Measurements from ENCODE around the gene THBS3.
"Not testable (repeated sequence)": the region's sequence is repeated elsewhere in the genome, so short reads cannot be mapped to it uniquely, and the experiment has no call there.

THBS3 gene

DNA sequence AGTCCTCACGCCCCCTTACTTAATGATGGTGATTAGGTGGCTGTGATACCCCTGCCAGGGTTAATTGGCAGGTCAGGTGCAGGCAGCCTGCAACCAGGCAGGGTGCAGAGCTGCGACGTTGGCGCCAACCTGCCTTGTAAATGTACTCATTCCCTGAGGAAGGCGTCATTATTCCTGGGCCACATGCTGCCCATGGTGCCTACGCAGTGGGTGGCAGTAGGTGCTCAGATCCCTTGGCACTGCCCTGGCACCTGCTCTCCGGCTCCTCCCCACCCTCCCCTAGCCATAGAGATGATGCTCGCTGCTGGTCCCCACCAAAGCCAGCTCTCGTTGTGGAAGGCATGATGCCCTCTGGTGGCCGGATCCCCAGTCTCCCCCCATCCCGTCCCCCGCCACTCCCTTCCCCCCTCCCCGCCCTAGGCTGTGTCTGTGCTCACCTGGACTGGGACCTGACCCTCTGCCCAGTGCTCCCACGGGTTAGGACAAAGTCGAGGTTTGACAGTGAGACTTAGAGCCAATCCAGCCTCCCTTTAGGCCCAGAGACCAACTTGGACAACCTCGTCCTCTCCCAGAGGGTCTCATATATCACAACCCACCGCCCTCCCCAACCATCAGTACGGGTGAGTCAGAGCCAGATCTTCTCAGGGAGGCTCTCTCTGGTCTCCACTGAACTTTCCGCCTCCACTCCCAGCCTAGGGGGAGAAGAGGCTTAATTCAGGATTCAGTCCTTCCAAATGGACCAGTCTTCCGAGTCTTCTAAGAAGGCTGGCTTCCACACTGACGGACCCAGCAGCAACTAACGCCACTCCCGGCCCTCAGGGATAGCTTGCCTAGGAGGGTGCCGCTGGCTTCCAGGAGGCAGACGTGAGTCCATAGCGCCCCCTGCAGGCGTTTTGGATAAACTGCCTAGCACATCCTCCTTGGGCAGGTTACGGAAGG, 40.3 kb downstream of the THBS3 start:
- Histone ChIP-seq H3K9me3 (ENCODE audit: control insufficient read depth in 1 of 2, low read length in 2 of 2) (no peaks in the 10 kb centered on the region), H3K4me3 (ENCODE audit: low read depth in 1 of 2, low read length in 2 of 2) (peak overlapping the region; percentile 14 to 46), H3K36me3 (ENCODE audit: control insufficient read depth in 1 of 2, insufficient read depth in 2 of 2, low read length in 2 of 2) (peaks cover 0 to 19% of the 10 kb centered on the region in 2 donors), H3K9ac (ENCODE audit: low read depth in 1 of 2, low read length in 2 of 2) (no peak overlapping the region), H3K27me3 (ENCODE audit: control insufficient read depth in 1 of 2, insufficient read depth in 2 of 2, low read length in 2 of 2) (no peaks in the 10 kb centered on the region), H3K4me1 (ENCODE audit: control insufficient read depth in 1 of 2, insufficient read depth in 2 of 2, low read length in 2 of 2) (peaks cover 12 to 15% of the 10 kb centered on the region in 2 donors), H3K27ac (ENCODE audit: low read depth, low read length) (no peak overlapping the region)

DNA sequence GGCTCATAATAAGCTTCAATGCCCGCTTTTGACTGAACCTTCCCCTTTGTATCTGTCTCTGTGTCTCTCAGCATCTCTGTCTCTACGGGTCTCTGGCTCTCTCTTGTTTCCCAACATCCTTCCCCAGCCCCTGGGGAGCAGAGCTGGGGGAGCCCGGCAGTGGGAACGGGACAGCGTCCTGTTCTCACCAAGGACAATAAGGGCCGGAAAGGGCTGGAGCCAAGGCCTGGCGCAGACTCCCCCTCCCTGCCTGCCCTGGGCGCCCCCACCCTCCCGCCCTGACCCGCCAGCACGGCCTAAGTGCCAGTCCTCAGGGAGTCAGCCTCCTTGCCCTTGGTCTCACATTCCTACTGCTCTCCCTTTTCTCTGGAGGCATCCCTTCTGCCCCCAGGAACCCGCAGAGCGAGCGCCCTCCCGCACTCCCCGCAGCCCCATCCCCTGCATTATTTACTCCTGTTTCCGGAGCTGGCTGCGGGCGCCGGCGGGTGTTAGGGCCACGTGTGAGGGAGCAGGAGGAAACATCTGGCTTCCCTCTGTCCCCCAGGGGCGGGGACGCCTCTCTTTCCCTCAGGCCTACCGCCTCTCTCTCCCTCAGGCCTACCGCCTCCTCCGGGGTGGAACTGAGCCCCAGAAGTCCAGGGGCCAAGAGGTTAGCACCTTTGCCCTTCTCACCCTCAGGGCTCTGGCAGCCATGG, 41.1 kb downstream of the THBS3 start:
- Histone ChIP-seq H3K9me3 (ENCODE audit: control insufficient read depth in 1 of 2, low read length in 2 of 2) (no peaks in the 10 kb centered on the region), H3K27me3 (ENCODE audit: control insufficient read depth in 1 of 2, insufficient read depth in 2 of 2, low read length in 2 of 2) (no peaks in the 10 kb centered on the region), H3K36me3 (ENCODE audit: control insufficient read depth in 1 of 2, insufficient read depth in 2 of 2, low read length in 2 of 2) (peaks cover 0 to 19% of the 10 kb centered on the region in 2 donors), H3K4me1 (ENCODE audit: control insufficient read depth in 1 of 2, insufficient read depth in 2 of 2, low read length in 2 of 2) (peaks cover 5 to 8% of the 10 kb centered on the region in 2 donors), H3K27ac (ENCODE audit: low read depth, low read length) (no peak overlapping the region), H3K4me3 (ENCODE audit: low read depth in 1 of 2, low read length in 2 of 2) (no peak overlapping the region), H3K9ac (ENCODE audit: low read depth in 1 of 2, low read length in 2 of 2) (no peak overlapping the region)

GRCh38 chr1:155166051-155166470, 41.6 kb downstream of the THBS3 start:
- Histone ChIP-seq H3K9ac (ENCODE audit: low read depth in 1 of 2, low read length in 2 of 2) (no peak overlapping the region), H3K27me3 (ENCODE audit: control insufficient read depth in 1 of 2, insufficient read depth in 2 of 2, low read length in 2 of 2) (no peaks in the 10 kb centered on the region), H3K36me3 (ENCODE audit: control insufficient read depth in 1 of 2, insufficient read depth in 2 of 2, low read length in 2 of 2) (peaks cover 0 to 19% of the 10 kb centered on the region in 2 donors), H3K4me1 (ENCODE audit: control insufficient read depth in 1 of 2, insufficient read depth in 2 of 2, low read length in 2 of 2) (peaks cover 5 to 8% of the 10 kb centered on the region in 2 donors), H3K9me3 (ENCODE audit: control insufficient read depth in 1 of 2, low read length in 2 of 2) (no peaks in the 10 kb centered on the region), H3K27ac (ENCODE audit: low read depth, low read length) (no peak overlapping the region), H3K4me3 (ENCODE audit: low read depth in 1 of 2, low read length in 2 of 2) (no peak overlapping the region)

DNA sequence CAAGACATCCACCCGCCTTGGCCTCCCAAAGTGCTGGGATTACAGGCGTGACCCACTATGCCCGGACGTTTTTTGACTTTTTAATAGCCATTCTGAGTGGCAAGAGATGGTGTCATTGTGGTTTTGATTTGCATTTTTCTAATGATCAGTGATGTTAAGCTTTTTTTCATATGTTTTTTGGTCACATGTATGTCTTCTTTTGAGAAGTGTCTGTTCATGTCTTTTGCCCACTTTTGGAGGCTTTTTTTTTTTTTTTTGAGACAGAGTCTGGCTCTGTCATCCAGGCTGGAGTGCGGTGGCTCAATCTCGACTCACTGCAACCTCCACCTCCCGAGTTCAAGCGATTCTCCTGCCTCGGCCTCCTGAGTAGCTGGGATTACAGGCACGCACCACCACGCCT, 43.1 kb downstream of the THBS3 start:
- H3K36me3 ChIP-seq (ENCODE audit: control insufficient read depth in 1 of 2, insufficient read depth in 2 of 2, low read length in 2 of 2): peaks cover 0 to 12% of the 10 kb centered on the region in 2 donors
- not testable (repeated sequence) for H3K4me3 ChIP-seq (ENCODE audit: low read depth in 1 of 2, low read length in 2 of 2); H3K27ac ChIP-seq (ENCODE audit: low read depth, low read length); H3K4me1 ChIP-seq (ENCODE audit: control insufficient read depth in 1 of 2, insufficient read depth in 2 of 2, low read length in 2 of 2); H3K9me3 ChIP-seq (ENCODE audit: control insufficient read depth in 1 of 2, low read length in 2 of 2); H3K9ac ChIP-seq (ENCODE audit: low read depth in 1 of 2, low read length in 2 of 2); H3K27me3 ChIP-seq (ENCODE audit: control insufficient read depth in 1 of 2, insufficient read depth in 2 of 2, low read length in 2 of 2)

DNA sequence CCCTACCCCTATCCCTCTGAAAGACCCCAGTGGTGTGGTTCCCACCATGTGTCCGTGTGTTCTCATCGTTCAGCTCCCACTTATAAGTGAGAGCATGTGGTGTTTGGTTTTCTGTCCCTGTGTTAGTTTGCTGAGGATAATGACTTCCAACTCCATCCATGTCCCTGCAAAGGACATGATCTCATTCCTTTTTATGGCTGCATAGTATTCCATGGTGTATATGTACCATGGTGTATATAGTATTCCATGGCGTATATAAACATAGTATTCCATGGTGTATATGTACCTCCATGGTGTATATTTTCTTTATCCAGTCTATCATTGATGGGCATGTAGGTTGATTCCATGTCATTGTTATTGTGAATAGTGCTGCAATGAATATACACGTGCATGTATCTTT, 43.9 kb downstream of the THBS3 start:
- H3K27me3 ChIP-seq (ENCODE audit: control insufficient read depth in 1 of 2, insufficient read depth in 2 of 2, low read length in 2 of 2); H3K4me1 ChIP-seq (ENCODE audit: control insufficient read depth in 1 of 2, insufficient read depth in 2 of 2, low read length in 2 of 2); H3K9me3 ChIP-seq (ENCODE audit: control insufficient read depth in 1 of 2, low read length in 2 of 2); H3K4me3 ChIP-seq (ENCODE audit: low read depth in 1 of 2, low read length in 2 of 2); H3K9ac ChIP-seq (ENCODE audit: low read depth in 1 of 2, low read length in 2 of 2); H3K27ac ChIP-seq (ENCODE audit: low read depth, low read length); H3K36me3 ChIP-seq (ENCODE audit: control insufficient read depth in 1 of 2, insufficient read depth in 2 of 2, low read length in 2 of 2): not testable (repeated sequence)

DNA sequence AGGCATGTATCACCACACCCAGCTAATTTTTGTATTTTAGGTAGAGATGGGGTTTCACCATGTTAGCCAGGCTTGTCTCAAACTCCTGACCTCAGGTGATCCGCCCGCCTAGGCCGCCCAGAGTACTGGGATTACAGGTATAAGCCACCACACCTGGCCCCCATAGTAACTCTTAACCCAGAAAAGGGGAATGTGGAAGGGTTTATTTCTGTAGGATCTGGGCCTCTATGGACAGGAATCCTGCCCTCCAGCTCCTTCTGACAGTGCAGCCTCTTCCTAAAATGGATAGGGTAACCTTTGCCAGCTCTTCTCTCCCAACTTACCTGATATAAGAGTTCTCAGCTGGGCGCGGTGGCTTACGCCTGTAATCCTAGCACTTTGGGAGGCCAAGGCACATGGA, 45.1 kb downstream of the THBS3 start:
- H3K4me1 ChIP-seq (ENCODE audit: control insufficient read depth in 1 of 2, insufficient read depth in 2 of 2, low read length in 2 of 2); H3K27ac ChIP-seq (ENCODE audit: low read depth, low read length); H3K9me3 ChIP-seq (ENCODE audit: control insufficient read depth in 1 of 2, low read length in 2 of 2); H3K36me3 ChIP-seq (ENCODE audit: control insufficient read depth in 1 of 2, insufficient read depth in 2 of 2, low read length in 2 of 2); H3K4me3 ChIP-seq (ENCODE audit: low read depth in 1 of 2, low read length in 2 of 2); H3K27me3 ChIP-seq (ENCODE audit: control insufficient read depth in 1 of 2, insufficient read depth in 2 of 2, low read length in 2 of 2); H3K9ac ChIP-seq (ENCODE audit: low read depth in 1 of 2, low read length in 2 of 2): not testable (repeated sequence)

GRCh38 chr1:155160128-155160527, 47.6 kb downstream of the THBS3 start:
- Histone ChIP-seq H3K4me1 (ENCODE audit: control insufficient read depth in 1 of 2, insufficient read depth in 2 of 2, low read length in 2 of 2) (no peaks in the 10 kb centered on the region), H3K27ac (ENCODE audit: low read depth, low read length) (no peak overlapping the region), H3K9ac (ENCODE audit: low read depth in 1 of 2, low read length in 2 of 2) (no peak overlapping the region), H3K27me3 (ENCODE audit: control insufficient read depth in 1 of 2, insufficient read depth in 2 of 2, low read length in 2 of 2) (no peaks in the 10 kb centered on the region), H3K4me3 (ENCODE audit: low read depth in 1 of 2, low read length in 2 of 2) (no peak overlapping the region), H3K9me3 (ENCODE audit: control insufficient read depth in 1 of 2, low read length in 2 of 2) (no peaks in the 10 kb centered on the region), H3K36me3 (ENCODE audit: control insufficient read depth in 1 of 2, insufficient read depth in 2 of 2, low read length in 2 of 2) (no peaks in the 10 kb centered on the region)

DNA sequence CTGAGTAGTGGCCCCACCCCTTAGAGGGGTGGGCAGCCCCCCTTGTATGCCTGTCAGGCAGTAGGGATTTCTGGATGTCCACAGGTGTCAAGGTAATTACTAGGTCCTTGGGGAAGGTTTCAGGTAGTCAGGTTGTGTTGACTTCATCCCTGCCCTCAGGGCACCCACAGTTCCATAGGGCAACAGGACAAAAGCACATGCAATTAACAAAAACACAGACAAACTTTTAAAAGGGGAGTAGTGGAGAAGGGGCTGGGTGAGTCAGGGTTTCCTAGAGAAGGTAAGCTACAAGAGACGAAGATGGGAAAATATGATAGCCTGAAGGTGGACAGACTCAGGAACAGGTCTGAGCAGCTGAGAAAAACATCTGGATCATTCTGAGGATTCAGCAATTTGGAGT, 48.7 kb downstream of the THBS3 start:
- H3K4me3 ChIP-seq (ENCODE audit: low read depth in 1 of 2, low read length in 2 of 2): no peak overlapping the region
- no peak overlapping the region for H3K9ac ChIP-seq (ENCODE audit: low read depth in 1 of 2, low read length in 2 of 2)
- no peaks in the 10 kb centered on the region for H3K27me3 ChIP-seq (ENCODE audit: control insufficient read depth in 1 of 2, insufficient read depth in 2 of 2, low read length in 2 of 2)
- H3K27ac ChIP-seq (ENCODE audit: low read depth, low read length): no peak overlapping the region
- no peaks in the 10 kb centered on the region for H3K9me3 ChIP-seq (ENCODE audit: control insufficient read depth in 1 of 2, low read length in 2 of 2)
- H3K4me1 ChIP-seq (ENCODE audit: control insufficient read depth in 1 of 2, insufficient read depth in 2 of 2, low read length in 2 of 2): no peaks in the 10 kb centered on the region
- no peaks in the 10 kb centered on the region for H3K36me3 ChIP-seq (ENCODE audit: control insufficient read depth in 1 of 2, insufficient read depth in 2 of 2, low read length in 2 of 2)

DNA sequence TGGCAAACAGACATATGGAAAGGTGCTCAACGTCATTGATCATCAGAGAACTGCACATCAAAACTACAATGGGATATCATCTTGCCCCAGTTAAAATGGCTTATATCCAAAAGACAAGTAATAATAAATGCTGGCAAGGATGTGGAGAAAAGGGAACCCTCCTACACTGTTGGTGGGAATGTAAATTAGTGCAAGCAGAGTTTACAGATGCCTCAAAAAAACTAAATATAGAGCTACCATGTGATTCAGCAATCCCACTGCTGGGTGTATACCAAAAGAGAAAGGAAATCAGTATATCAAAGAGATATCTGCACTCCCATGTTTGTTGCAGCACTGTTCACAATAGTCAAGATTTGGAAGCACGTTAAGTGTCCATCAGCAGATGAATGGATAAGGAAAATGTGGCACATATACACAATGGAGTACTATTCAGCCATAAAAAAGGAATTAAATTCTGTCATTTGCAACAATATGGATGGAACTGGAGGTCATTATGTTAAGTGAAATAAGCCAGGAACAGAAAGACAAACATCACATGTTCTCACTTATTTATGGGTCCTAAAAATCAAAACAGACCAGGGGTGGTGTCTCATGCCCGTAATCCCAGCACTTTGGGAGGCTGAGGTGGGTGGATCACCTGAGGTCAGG, 51.6 kb downstream of the THBS3 start:
- not testable (repeated sequence) for H3K4me3 ChIP-seq (ENCODE audit: low read depth in 1 of 2, low read length in 2 of 2); H3K4me1 ChIP-seq (ENCODE audit: control insufficient read depth in 1 of 2, insufficient read depth in 2 of 2, low read length in 2 of 2); H3K36me3 ChIP-seq (ENCODE audit: control insufficient read depth in 1 of 2, insufficient read depth in 2 of 2, low read length in 2 of 2); H3K27me3 ChIP-seq (ENCODE audit: control insufficient read depth in 1 of 2, insufficient read depth in 2 of 2, low read length in 2 of 2); H3K9me3 ChIP-seq (ENCODE audit: control insufficient read depth in 1 of 2, low read length in 2 of 2); H3K27ac ChIP-seq (ENCODE audit: low read depth, low read length); H3K9ac ChIP-seq (ENCODE audit: low read depth in 1 of 2, low read length in 2 of 2)

Data from duodenal mucosa (tissue), 2 donors.